Caco-2 (cell line): Measurements from ENCODE around the gene VWA7. TPM values are rescaled to one million over a fixed set of nuclear protein-coding genes. Genes with fewer than 3 reads are reported as not detected.

Experiments
- BruUV-seq: library from RNA; stranded (reverse); fragments of 400-500 nt; replicated peaks from 2 replicates; lab custom pipeline; 2021; lab: Mats Ljungman, UMichigan
- CTCF ChIA-PET: fragments of 300-600 bp; sonication (Branson Sonifier 250); formaldehyde crosslinking; loops from one replicate; lab custom pipeline; 2022; ENCODE audit warnings: antibody characterized with exemption; lab: Charles Lee
- POLR2A ChIA-PET: fragments of 300-600 bp; sonication (Branson Sonifier 250); formaldehyde crosslinking; loops from one replicate; lab custom pipeline; 2022; ENCODE audit warnings: antibody characterized with exemption; lab: Charles Lee
- DNase-seq, 2 experiments: peaks; one replicate each; pipeline versions ENCODE4 v3.0.0 to v3.0.0-alpha.2; 2020 to 2022
- H3K27me3 ChIP-seq: replicated peaks from 2 replicates; pipeline ENCODE4 v1.6.0; 2011; ENCODE audit warnings: low read length; ENCODE audit not compliant: control insufficient read depth, insufficient read depth
- H3K36me3 ChIP-seq: 2 replicates; pipeline ENCODE4 v1.5.1; 2011; ENCODE audit warnings: low read length; ENCODE audit not compliant: control insufficient read depth, insufficient read depth
- H3K4me1 ChIP-seq: fragments of 250-450 bp; sonication (Bioruptor Pico); 2 replicates; pipeline ENCODE4 v1.5.1; 2020; ENCODE audit warnings: mild to moderate bottlenecking
- H3K4me3 ChIP-seq: 2 replicates; pipeline ENCODE4 v1.5.1; 2011; ENCODE audit warnings: low read depth, mild to moderate bottlenecking, control low read depth, low read length
- H3K9me3 ChIP-seq: fragments of 250-450 bp; sonication (Bioruptor Pico); 2 replicates; pipeline ENCODE4 v1.5.1; 2020; ENCODE audit warnings: mild to moderate bottlenecking, moderate library complexity
- H3K27ac Mint-ChIP-seq: one replicate; pipeline ENCODE4 v1.8.0; 2022; ENCODE audit warnings: mixed read lengths; ENCODE audit not compliant: unreplicated experiment
- H3K27me3 Mint-ChIP-seq: one replicate; pipeline ENCODE4 v1.8.0; 2022; ENCODE audit warnings: mixed read lengths; ENCODE audit not compliant: insufficient read depth, unreplicated experiment
- H3K36me3 Mint-ChIP-seq: one replicate; pipeline ENCODE4 v1.8.0; 2022; ENCODE audit warnings: mild to moderate bottlenecking, mixed read lengths; ENCODE audit not compliant: insufficient read depth, unreplicated experiment
- H3K4me1 Mint-ChIP-seq: one replicate; pipeline ENCODE4 v1.8.0; 2022; ENCODE audit warnings: low read depth, mixed read lengths; ENCODE audit not compliant: unreplicated experiment
- H3K4me3 Mint-ChIP-seq: one replicate; pipeline ENCODE4 v1.8.0; 2022; ENCODE audit warnings: mild to moderate bottlenecking, moderate library complexity, mixed read lengths; ENCODE audit not compliant: unreplicated experiment
- H3K9me3 Mint-ChIP-seq: one replicate; pipeline ENCODE4 v1.8.0; 2022; ENCODE audit warnings: mixed read lengths; ENCODE audit not compliant: unreplicated experiment
- intact Hi-C: fragments of 100-400 bp; cut with micrococcal nuclease; formaldehyde crosslinking; loops from one replicate; pipeline ENCODE4 v1.10.0; 2022; ENCODE audit not compliant: unreplicated experiment
- total RNA-seq: library from RNA; stranded (reverse); gene quantifications from 2 replicates; pipeline ENCODE4 v1.2.3, GENCODE V29; 2022
- TF ChIP-seq, protein P1 (sequence below), 2 experiments: fragments of 200-600 bp in 1 of 2; IDR thresholded peaks; 1 replicate in 1 of 2; 2 replicates in 1 of 2; pipeline versions ENCODE4 v1.5.1 to v1.8.0; 2011 to 2022; ENCODE audit warnings: antibody characterized with exemption in 1 of 2, control low read depth in 1 of 2, inconsistent platforms in 1 of 2, low read depth in 1 of 2, low read length in 1 of 2, mild to moderate bottlenecking in 1 of 2, moderate library complexity in 1 of 2; ENCODE audit not compliant: insufficient read depth in 1 of 2, severe bottlenecking in 1 of 2, unreplicated experiment in 1 of 2

VWA7 gene
- total RNA-seq, 1 experiment from 2014 or later, result 0.61 TPM

DNA sequence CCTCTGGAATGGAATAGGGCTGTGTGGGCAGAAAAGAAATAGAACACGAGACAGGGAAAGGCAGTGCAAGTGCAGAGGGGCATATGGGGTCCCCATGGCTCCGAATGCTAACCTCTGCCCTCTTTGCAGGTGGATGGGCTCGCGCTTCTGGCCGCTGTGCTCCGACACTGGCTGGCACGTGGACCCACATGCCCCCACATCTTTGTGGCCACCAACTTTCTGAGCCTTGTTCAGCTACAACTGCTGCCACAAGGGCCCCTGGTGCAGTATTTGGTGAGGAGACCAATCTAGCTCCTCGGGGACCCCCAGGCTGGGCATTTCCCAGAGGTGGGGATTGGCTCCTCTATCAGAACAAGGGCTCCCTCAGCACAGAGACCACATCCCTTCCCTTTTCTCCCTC, 15.8 kb downstream of the VWA7 start:
- H3K9me3 ChIP-seq, result no peaks in the 10 kb centered on the region
- TF ChIP-seq, protein P1, sequence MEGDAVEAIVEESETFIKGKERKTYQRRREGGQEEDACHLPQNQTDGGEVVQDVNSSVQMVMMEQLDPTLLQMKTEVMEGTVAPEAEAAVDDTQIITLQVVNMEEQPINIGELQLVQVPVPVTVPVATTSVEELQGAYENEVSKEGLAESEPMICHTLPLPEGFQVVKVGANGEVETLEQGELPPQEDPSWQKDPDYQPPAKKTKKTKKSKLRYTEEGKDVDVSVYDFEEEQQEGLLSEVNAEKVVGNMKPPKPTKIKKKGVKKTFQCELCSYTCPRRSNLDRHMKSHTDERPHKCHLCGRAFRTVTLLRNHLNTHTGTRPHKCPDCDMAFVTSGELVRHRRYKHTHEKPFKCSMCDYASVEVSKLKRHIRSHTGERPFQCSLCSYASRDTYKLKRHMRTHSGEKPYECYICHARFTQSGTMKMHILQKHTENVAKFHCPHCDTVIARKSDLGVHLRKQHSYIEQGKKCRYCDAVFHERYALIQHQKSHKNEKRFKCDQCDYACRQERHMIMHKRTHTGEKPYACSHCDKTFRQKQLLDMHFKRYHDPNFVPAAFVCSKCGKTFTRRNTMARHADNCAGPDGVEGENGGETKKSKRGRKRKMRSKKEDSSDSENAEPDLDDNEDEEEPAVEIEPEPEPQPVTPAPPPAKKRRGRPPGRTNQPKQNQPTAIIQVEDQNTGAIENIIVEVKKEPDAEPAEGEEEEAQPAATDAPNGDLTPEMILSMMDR (IDR thresholded peaks at IDR 0.05; ENCODE audit: insufficient read depth in 1 of 2, low read depth in 1 of 2, low read length in 1 of 2, severe bottlenecking in 1 of 2, unreplicated experiment in 1 of 2), result no peak
- no peak overlapping the region for H3K4me3 ChIP-seq
- no peaks in the 10 kb centered on the region for H3K9me3 Mint-ChIP-seq
- peaks cover 10% of the 10 kb centered on the region for H3K4me1 Mint-ChIP-seq
- POLR2A ChIA-PET, result no interaction called here
- 0 out of 2 replicates have a peak, but pooled peaks cover 1% of the 10 kb centered on the region for H3K36me3 ChIP-seq
- H3K4me3 Mint-ChIP-seq, result no peak overlapping the region
- H3K27me3 Mint-ChIP-seq, result no peaks in the 10 kb centered on the region
- H3K36me3 Mint-ChIP-seq, result peaks cover 31% of the 10 kb centered on the region
- BruUV-seq, result no TSS peak
- CTCF ChIA-PET, result interaction anchor here (1.4 kb wide), 1 partner anchor 9 kb away, joined by 3 read pairs; no protein-coding TSS in a partner anchor
- no peak overlapping the region for H3K27ac Mint-ChIP-seq
- peaks cover 5% of the 10 kb centered on the region for H3K4me1 ChIP-seq
- intact Hi-C loops, result no loop called here
- DNase-seq, result no peak
- no peaks in the 10 kb centered on the region for H3K27me3 ChIP-seq

DNA sequence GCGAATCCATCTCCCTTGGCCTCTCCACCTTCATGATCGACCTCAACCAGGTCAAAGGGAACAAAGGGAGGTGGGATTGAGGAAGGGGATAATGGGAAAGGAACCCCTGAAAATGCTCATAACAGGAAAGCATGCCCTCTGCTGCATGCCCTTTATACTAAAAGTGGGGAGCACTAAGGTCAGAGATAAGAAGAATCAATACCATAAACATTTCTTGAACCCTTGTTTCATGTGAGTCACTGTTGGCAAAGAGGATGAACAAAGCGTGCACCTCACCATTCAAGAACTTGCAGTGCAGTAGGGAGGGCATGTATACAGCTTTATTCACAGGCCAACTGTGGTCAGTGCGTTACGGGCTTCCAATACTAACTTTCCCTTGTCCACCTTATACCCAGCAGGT, 16.3 kb downstream of the VWA7 start:
- peaks cover 5% of the 10 kb centered on the region for H3K4me1 ChIP-seq
- intact Hi-C loops, result no loop called here
- H3K27me3 ChIP-seq, result no peaks in the 10 kb centered on the region
- no peaks in the 10 kb centered on the region for H3K27me3 Mint-ChIP-seq
- BruUV-seq, result no TSS peak
- H3K4me3 Mint-ChIP-seq, result no peak overlapping the region
- H3K9me3 Mint-ChIP-seq, result no peaks in the 10 kb centered on the region
- H3K9me3 ChIP-seq, result no peaks in the 10 kb centered on the region
- H3K36me3 Mint-ChIP-seq, result peaks cover 31% of the 10 kb centered on the region
- 0 out of 2 replicates have a peak, but pooled peaks cover 1% of the 10 kb centered on the region for H3K36me3 ChIP-seq
- ChIA-PET POLR2A (no interaction called here), CTCF (interaction anchor here (1.4 kb wide), 1 partner anchor 9 kb away, joined by 3 read pairs; no protein-coding TSS in a partner anchor)
- DNase-seq, result no peak
- TF ChIP-seq, protein P1 (IDR thresholded peaks at IDR 0.05; ENCODE audit: insufficient read depth in 1 of 2, low read depth in 1 of 2, low read length in 1 of 2, severe bottlenecking in 1 of 2, unreplicated experiment in 1 of 2), result no peak
- H3K4me3 ChIP-seq, result no peak overlapping the region
- H3K27ac Mint-ChIP-seq, result no peak overlapping the region
- peaks cover 10% of the 10 kb centered on the region for H3K4me1 Mint-ChIP-seq

- ChIA-PET CTCF (no interaction called here), POLR2A (interaction anchor here (1.3 kb wide), 1 partner anchor 19 kb away, joined by 10 read pairs; the partner anchor contains the start of gene MSH5)
- H3K27me3 ChIP-seq, result no peaks in the 10 kb centered on the region
- no peaks in the 10 kb centered on the region for H3K9me3 ChIP-seq
- no TSS peak for BruUV-seq
- TF ChIP-seq, protein P1 (IDR thresholded peaks at IDR 0.05; ENCODE audit: insufficient read depth in 1 of 2, low read depth in 1 of 2, low read length in 1 of 2, severe bottlenecking in 1 of 2, unreplicated experiment in 1 of 2), result no peak
- intact Hi-C loops, result no loop called here
- H3K27me3 Mint-ChIP-seq, result no peaks in the 10 kb centered on the region
- H3K9me3 Mint-ChIP-seq, result no peaks in the 10 kb centered on the region
- H3K4me3 ChIP-seq, result no peak overlapping the region
- no peak overlapping the region for H3K4me3 Mint-ChIP-seq
- H3K4me1 ChIP-seq, result peaks cover 2% of the 10 kb centered on the region
- H3K36me3 ChIP-seq, result no peaks in the 10 kb centered on the region
- peaks cover 22% of the 10 kb centered on the region for H3K36me3 Mint-ChIP-seq
- peak overlapping the region; percentile 16 for H3K27ac Mint-ChIP-seq
- no peak for DNase-seq
- peaks cover 3% of the 10 kb centered on the region for H3K4me1 Mint-ChIP-seq
These were observed 18.8 kb downstream of the VWA7 start for GRCh38 chr6:31758281-31758680.
